ENCODE data around the gene MS4A15.

The MS4A15 gene

DNA sequence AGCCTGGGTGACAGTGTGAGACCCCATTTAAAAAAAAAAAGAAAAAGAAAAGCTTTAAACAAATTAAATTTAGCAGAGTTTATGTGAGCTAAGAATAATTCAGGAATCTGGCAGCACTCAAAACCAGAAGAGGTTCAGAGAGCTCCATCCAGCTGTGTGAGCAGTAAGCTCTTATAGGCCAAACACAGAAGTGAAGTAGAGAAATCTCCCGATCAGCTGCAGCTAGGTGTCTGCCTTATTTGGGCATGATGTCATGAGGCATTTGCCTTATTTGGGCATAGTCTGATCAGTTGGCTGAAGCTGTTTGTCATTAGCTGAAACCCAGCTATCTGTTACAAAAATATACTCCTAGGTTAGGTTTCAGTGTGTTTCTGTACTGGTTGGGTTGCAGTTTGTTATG is 8.2 kb downstream of the MS4A15 start:
- Mint-ChIP-seq H3K27me3 (ENCODE audit: low read depth, poor library complexity) (peaks cover 20% of the 10 kb centered on the region), H3K4me1 (peaks cover 20% of the 10 kb centered on the region), H3K36me3 (ENCODE audit: low read depth) (no peaks in the 10 kb centered on the region), H3K4me3 (no peak overlapping the region), H3K9me3 (no peaks in the 10 kb centered on the region), H3K27ac (no peak overlapping the region)
- TF ChIP-seq, protein P1, sequence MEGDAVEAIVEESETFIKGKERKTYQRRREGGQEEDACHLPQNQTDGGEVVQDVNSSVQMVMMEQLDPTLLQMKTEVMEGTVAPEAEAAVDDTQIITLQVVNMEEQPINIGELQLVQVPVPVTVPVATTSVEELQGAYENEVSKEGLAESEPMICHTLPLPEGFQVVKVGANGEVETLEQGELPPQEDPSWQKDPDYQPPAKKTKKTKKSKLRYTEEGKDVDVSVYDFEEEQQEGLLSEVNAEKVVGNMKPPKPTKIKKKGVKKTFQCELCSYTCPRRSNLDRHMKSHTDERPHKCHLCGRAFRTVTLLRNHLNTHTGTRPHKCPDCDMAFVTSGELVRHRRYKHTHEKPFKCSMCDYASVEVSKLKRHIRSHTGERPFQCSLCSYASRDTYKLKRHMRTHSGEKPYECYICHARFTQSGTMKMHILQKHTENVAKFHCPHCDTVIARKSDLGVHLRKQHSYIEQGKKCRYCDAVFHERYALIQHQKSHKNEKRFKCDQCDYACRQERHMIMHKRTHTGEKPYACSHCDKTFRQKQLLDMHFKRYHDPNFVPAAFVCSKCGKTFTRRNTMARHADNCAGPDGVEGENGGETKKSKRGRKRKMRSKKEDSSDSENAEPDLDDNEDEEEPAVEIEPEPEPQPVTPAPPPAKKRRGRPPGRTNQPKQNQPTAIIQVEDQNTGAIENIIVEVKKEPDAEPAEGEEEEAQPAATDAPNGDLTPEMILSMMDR (IDR thresholded peaks at IDR 0.05): no peak
- DNase-seq: no peak

DNA sequence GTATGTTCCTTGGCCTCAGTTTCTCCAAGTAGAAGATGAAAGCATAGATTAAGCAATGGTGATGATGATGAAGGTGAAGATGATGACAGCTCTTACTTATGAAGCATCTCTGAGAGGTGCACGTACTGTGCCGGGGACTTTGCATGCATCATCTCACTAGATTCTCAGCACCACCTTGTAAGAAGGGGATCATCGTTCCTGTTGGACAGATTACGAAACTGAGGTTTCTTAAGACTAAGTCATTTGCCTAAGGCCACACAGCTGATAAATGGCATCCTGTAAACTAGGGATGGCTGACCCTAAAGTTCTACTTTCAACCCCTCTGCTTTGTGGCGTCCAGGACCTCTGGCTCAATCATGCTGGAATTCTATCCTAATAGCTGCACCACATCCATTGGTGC is 8.7 kb downstream of the MS4A15 start:
- Mint-ChIP-seq H3K4me1 (peaks cover 20% of the 10 kb centered on the region), H3K27me3 (ENCODE audit: low read depth, poor library complexity) (peaks cover 17% of the 10 kb centered on the region), H3K36me3 (ENCODE audit: low read depth) (no peaks in the 10 kb centered on the region), H3K4me3 (no peak overlapping the region), H3K27ac (no peak overlapping the region), H3K9me3 (no peaks in the 10 kb centered on the region)
- DNase-seq: no peak
- TF ChIP-seq, protein P1 (IDR thresholded peaks at IDR 0.05): no peak

DNA sequence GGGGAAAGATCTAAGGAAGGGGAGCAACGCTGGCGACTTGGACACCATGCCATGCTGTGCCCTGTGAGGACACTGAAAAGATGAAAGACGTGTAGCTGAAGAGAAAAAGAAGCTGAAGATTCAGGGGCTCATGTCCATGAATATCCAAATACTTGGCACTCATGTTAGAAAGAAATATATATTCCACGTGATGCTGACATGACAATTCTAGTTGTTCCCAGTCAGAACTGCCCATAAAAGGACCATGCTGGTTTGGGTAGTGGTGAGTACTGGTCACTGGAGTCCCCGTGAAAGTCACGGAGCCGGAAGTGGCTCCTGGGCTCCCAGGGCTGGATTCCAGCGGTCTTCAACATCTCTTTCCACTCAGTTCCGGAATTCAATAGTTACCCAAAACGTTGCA is 9.9 kb downstream of the MS4A15 start:
- Mint-ChIP-seq H3K9me3 (no peaks in the 10 kb centered on the region), H3K27me3 (ENCODE audit: low read depth, poor library complexity) (peaks cover 23% of the 10 kb centered on the region), H3K4me1 (peaks cover 20% of the 10 kb centered on the region), H3K4me3 (no peak overlapping the region), H3K27ac (no peak overlapping the region), H3K36me3 (ENCODE audit: low read depth) (no peaks in the 10 kb centered on the region)
- no peak for DNase-seq
- TF ChIP-seq, protein P1 (IDR thresholded peaks at IDR 0.05): no peak

DNA sequence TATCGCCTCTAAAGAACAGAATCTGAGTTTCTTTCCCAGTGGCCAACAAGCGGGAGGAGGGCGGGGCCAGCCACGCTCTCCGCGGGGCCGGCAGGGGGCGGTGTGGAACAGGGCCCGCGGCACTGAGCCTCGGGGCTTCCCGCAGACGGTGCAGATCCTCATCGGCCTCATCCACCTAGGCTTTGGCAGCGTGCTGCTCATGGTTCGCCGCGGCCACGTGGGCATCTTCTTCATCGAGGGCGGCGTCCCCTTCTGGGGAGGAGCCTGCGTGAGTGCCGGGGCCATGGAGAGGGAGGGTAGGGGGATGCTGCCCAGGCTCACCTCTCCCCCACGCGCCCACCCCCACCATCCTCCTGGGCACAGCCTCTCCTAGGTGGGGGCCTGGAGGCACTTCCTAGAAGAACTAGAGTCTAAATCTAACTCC is 10.7 kb downstream of the MS4A15 start:
- peak; percentile 55 for DNase-seq
- H3K27ac Mint-ChIP-seq: no peak overlapping the region
- H3K4me3 Mint-ChIP-seq: no peak overlapping the region
- no peaks in the 10 kb centered on the region for H3K9me3 Mint-ChIP-seq
- TF ChIP-seq, protein P1 (IDR thresholded peaks at IDR 0.05): peak; percentile 59
- peaks cover 24% of the 10 kb centered on the region for H3K4me1 Mint-ChIP-seq
- peaks cover 23% of the 10 kb centered on the region for H3K27me3 Mint-ChIP-seq (ENCODE audit: low read depth, poor library complexity)
- H3K36me3 Mint-ChIP-seq (ENCODE audit: low read depth): no peaks in the 10 kb centered on the region

DNA sequence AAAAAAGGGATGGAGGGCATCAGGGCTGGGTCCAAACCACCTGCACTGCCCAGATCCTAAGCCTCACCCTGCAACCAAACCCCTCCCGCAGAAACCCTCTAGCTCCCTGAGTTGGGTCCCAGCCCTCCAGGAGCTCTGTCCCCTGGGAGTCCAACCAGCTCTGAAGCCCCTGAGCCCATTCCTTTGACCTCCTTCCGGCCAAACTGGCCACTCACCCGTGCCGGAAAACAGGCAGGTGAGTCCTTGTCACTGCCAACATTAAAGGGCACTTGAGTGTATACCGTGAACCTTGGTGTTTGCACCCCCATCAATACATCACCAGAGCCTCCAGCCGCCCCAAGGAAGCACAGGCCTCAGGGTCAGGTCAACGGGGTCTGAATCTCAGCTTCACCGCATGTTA is 11.5 kb downstream of the MS4A15 start:
- TF ChIP-seq, protein P1 (IDR thresholded peaks at IDR 0.05): no peak
- no peak for DNase-seq
- no peaks in the 10 kb centered on the region for H3K9me3 Mint-ChIP-seq
- H3K27me3 Mint-ChIP-seq (ENCODE audit: low read depth, poor library complexity): peaks cover 23% of the 10 kb centered on the region
- no peak overlapping the region for H3K27ac Mint-ChIP-seq
- no peaks in the 10 kb centered on the region for H3K36me3 Mint-ChIP-seq (ENCODE audit: low read depth)
- peaks cover 30% of the 10 kb centered on the region for H3K4me1 Mint-ChIP-seq
- H3K4me3 Mint-ChIP-seq: no peak overlapping the region

DNA sequence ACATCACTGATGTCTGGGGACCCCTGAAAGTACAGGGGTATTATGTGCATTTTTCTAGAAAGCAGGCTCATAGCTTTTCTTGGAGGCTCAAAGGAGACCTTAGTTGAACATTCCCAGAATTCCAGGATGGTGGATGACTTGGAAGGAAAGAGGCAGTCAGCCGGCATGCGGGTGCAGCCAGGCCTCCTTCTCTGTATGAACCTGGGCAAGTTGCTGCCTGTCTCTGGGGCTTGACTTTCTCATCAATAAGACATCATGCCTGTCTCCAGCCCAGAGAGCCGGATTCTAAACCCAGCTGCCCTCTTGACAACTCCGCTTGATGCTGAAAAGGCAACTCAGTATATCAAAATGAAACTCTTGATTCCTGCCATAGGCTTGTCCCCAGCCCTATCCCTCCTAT is 12.6 kb downstream of the MS4A15 start:
- TF ChIP-seq, protein P1 (IDR thresholded peaks at IDR 0.05): no peak
- Mint-ChIP-seq H3K4me1 (peaks cover 26% of the 10 kb centered on the region), H3K27me3 (ENCODE audit: low read depth, poor library complexity) (peaks cover 24% of the 10 kb centered on the region), H3K9me3 (no peaks in the 10 kb centered on the region), H3K27ac (no peak overlapping the region), H3K36me3 (ENCODE audit: low read depth) (no peaks in the 10 kb centered on the region), H3K4me3 (no peak overlapping the region)
- DNase-seq: no peak
